ENCODE measurements around the gene POLL.

The POLL gene

DNA sequence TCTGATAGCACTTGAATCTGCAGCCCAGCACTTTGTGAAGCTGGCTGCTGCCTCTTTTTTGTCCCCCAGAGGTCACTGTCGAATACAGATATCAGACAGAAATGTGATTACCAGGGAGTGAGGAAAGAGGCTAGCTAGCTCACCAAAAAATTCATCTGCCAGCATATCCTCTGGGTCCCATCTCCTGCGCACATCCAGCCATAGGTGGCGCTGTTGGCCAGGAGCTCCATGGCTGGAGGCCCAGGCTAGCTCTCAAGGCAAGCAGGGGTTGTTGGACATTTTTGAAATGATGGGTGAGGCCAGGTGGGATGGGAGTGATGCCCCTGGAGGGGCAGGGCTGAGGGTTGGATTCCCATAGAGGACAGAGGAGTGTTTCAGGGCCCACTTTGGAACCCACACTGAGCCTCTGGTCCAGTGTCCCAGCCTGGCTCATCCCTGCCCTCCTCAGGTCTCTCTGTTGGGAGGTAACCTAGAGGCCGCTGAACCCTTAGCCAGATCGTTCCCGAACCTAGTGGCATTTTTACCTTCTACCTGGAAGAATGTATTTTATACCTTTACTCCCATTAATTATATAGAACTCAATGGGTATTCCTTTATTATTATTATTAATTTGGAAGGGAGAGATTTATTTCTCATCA is 14.8 kb upstream of the POLL start:
- H4K20me1 ChIP-seq (ENCODE audit: insufficient read depth, low read length, poor library complexity, severe bottlenecking) = no peaks in the 10 kb centered on the region
- H2AFZ ChIP-seq (ENCODE audit: low read length) = no peak overlapping the region
- H3K4me1 ChIP-seq (ENCODE audit: insufficient read depth, low read length, poor library complexity, severe bottlenecking) = no peaks in the 10 kb centered on the region
- no peaks in the 10 kb centered on the region for H3K9me3 ChIP-seq (ENCODE audit: insufficient read depth, low read depth, low read length)
- no peaks in the 10 kb centered on the region for H3K27me3 ChIP-seq (ENCODE audit: insufficient read depth, low read length, poor library complexity, severe bottlenecking)
- no peak overlapping the region for H3K9ac ChIP-seq (ENCODE audit: low read depth, low read length, poor library complexity, severe bottlenecking)
- H3K79me2 ChIP-seq (ENCODE audit: insufficient read depth, low read length) = no peaks in the 10 kb centered on the region
- H3K4me3 ChIP-seq (ENCODE audit: low read length, poor library complexity, severe bottlenecking) = no peak overlapping the region
- no peak for TF ChIP-seq EZH2phosphoT487 (IDR thresholded peaks at IDR 0.05; ENCODE audit: borderline replicate concordance)
- TF ChIP-seq, protein P1, sequence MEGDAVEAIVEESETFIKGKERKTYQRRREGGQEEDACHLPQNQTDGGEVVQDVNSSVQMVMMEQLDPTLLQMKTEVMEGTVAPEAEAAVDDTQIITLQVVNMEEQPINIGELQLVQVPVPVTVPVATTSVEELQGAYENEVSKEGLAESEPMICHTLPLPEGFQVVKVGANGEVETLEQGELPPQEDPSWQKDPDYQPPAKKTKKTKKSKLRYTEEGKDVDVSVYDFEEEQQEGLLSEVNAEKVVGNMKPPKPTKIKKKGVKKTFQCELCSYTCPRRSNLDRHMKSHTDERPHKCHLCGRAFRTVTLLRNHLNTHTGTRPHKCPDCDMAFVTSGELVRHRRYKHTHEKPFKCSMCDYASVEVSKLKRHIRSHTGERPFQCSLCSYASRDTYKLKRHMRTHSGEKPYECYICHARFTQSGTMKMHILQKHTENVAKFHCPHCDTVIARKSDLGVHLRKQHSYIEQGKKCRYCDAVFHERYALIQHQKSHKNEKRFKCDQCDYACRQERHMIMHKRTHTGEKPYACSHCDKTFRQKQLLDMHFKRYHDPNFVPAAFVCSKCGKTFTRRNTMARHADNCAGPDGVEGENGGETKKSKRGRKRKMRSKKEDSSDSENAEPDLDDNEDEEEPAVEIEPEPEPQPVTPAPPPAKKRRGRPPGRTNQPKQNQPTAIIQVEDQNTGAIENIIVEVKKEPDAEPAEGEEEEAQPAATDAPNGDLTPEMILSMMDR (conservative IDR thresholded peaks at IDR 0.05; ENCODE audit: low read length) = peak; percentile 99
- H3K9me2 ChIP-seq (replicated peaks; ENCODE audit: low read depth, low read length) = no peaks in the 10 kb centered on the region
- H3K4me2 ChIP-seq (ENCODE audit: low read depth, low read length, poor library complexity, severe bottlenecking) = no peak overlapping the region
- peaks cover 5% of the 10 kb centered on the region; the same call in 1 of the 2 replicates for H3K36me3 ChIP-seq (ENCODE audit: insufficient read depth, low read length)
- H3F3A ChIP-seq (ENCODE audit: low read depth) = no peaks in the 10 kb centered on the region

DNA sequence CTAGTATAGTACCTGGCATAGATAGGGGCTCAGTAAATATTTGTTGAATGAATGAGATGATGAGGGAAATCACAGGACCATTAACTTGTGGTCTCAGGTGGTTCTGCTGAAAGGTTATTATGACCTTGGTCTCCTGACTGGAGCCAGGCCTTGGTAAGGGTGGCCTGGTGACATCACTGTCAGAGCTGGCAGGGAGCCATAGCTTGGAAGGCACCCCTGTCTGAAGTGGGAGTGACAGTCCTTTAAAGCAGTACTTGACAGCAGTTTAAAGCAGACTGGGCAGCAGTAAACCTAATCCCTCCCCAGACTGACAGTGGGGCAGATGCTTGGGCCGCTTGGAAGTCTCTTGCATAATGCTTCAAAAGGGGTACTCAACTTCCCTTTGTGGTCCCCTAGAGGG is 13.5 kb upstream of the POLL start:
- Histone ChIP-seq H4K20me1 (ENCODE audit: insufficient read depth, low read length, poor library complexity, severe bottlenecking) (no peaks in the 10 kb centered on the region), H3K9me2 (replicated peaks; ENCODE audit: low read depth, low read length) (no peaks in the 10 kb centered on the region), H3K79me2 (ENCODE audit: insufficient read depth, low read length) (no peaks in the 10 kb centered on the region), H3K27me3 (ENCODE audit: insufficient read depth, low read length, poor library complexity, severe bottlenecking) (no peaks in the 10 kb centered on the region), H2AFZ (ENCODE audit: low read length) (no peak overlapping the region), H3K4me1 (ENCODE audit: insufficient read depth, low read length, poor library complexity, severe bottlenecking) (no peaks in the 10 kb centered on the region), H3K9ac (ENCODE audit: low read depth, low read length, poor library complexity, severe bottlenecking) (no peak overlapping the region), H3K9me3 (ENCODE audit: insufficient read depth, low read depth, low read length) (no peaks in the 10 kb centered on the region), H3K36me3 (ENCODE audit: insufficient read depth, low read length) (no peaks in the 10 kb centered on the region; the same call in 1 of the 2 replicates), H3F3A (ENCODE audit: low read depth) (no peaks in the 10 kb centered on the region), H3K4me3 (ENCODE audit: low read length, poor library complexity, severe bottlenecking) (no peak overlapping the region), H3K4me2 (ENCODE audit: low read depth, low read length, poor library complexity, severe bottlenecking) (no peak overlapping the region)
- no peak for TF ChIP-seq EZH2phosphoT487 (IDR thresholded peaks at IDR 0.05; ENCODE audit: borderline replicate concordance)
- TF ChIP-seq, protein P1 (conservative IDR thresholded peaks at IDR 0.05; ENCODE audit: low read length) = no peak

DNA sequence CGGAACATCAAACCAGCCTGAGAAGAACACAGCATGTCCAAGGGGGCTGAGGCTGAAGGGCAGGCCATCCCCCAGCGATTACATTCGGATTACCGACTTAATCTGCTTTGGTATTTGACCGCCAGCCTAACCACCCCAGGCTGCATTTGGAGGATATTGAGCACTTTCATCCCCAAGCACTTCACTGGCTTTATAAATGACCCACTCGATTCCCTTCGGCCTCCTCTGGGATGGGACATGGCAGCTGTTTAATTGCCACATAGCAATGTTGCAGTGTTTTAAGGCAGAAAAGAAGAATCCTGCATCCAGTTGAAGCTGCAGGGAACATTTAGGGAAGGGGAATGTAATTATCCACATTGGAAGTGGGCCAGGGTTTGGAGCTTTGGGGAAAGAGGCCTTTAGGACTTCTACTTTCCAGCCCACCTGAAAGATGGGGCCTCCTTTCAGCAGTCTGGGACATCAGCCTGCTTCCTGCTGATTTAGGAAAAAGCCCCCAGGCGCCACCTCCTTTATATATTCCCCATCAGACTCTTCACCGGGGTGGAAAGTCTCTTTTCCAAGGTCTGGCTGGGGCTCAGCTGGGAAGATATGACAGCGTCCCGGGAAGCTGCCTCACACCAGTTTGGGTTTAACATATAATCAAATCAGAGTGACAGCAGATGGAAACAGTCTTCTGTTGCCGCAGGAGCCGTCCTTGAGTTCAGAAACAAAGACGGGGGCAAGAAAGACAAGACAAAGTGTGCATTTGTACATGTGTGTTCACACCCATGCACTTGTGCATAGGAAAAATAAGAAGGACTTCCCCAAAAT is 9.2 kb upstream of the POLL start:
- no peak overlapping the region for H2AFZ ChIP-seq (ENCODE audit: low read length)
- no peaks in the 10 kb centered on the region for H3K79me2 ChIP-seq (ENCODE audit: insufficient read depth, low read length)
- H3K4me1 ChIP-seq (ENCODE audit: insufficient read depth, low read length, poor library complexity, severe bottlenecking) = no peaks in the 10 kb centered on the region
- TF ChIP-seq, protein P1 (conservative IDR thresholded peaks at IDR 0.05; ENCODE audit: low read length) = no peak
- TF ChIP-seq EZH2phosphoT487 (IDR thresholded peaks at IDR 0.05; ENCODE audit: borderline replicate concordance) = no peak
- H4K20me1 ChIP-seq (ENCODE audit: insufficient read depth, low read length, poor library complexity, severe bottlenecking) = no peaks in the 10 kb centered on the region
- no peaks in the 10 kb centered on the region for H3K9me3 ChIP-seq (ENCODE audit: insufficient read depth, low read depth, low read length)
- no peak overlapping the region for H3K4me3 ChIP-seq (ENCODE audit: low read length, poor library complexity, severe bottlenecking)
- no peak overlapping the region for H3K9ac ChIP-seq (ENCODE audit: low read depth, low read length, poor library complexity, severe bottlenecking)
- no peaks in the 10 kb centered on the region for H3K36me3 ChIP-seq (ENCODE audit: insufficient read depth, low read length)
- no peak overlapping the region for H3K4me2 ChIP-seq (ENCODE audit: low read depth, low read length, poor library complexity, severe bottlenecking)
- H3K9me2 ChIP-seq (replicated peaks; ENCODE audit: low read depth, low read length) = no peaks in the 10 kb centered on the region
- H3K27me3 ChIP-seq (ENCODE audit: insufficient read depth, low read length, poor library complexity, severe bottlenecking) = no peaks in the 10 kb centered on the region
- no peaks in the 10 kb centered on the region for H3F3A ChIP-seq (ENCODE audit: low read depth)
